HG02840 (cell line): ENCODE results near the gene GH1.
"Not testable (repeated sequence)": the region's sequence is repeated elsewhere in the genome, so short reads cannot be mapped to it uniquely, and the experiment has no call there.

Source experiments
- ATAC-seq: cut with Tn5 transposase; IDR thresholded peaks from one replicate; pipeline ENCODE4 v1.9.1; 2021; ENCODE audit warnings: mild to moderate bottlenecking, moderate library complexity, moderate number of reproducible peaks; ENCODE audit not compliant: unreplicated experiment, low FRiP score

Gene GH1

GRCh38 chr17:63869491-63870291, 48.9 kb downstream of the GH1 start:
- ATAC-seq: not testable (repeated sequence)
